Retinal pigment epithelial cell (primary cell): ENCODE data around the gene TMEM126A.
"Not testable (repeated sequence)": the region's sequence is repeated elsewhere in the genome, so short reads cannot be mapped to it uniquely, and the experiment has no call there.

Experiments used
- DNase-seq: peaks from one replicate; pipeline ENCODE4 v3.0.0-alpha.2; 2010; ENCODE audit warnings: low read depth
- H3K4me3 ChIP-seq: 2 replicates; pipeline ENCODE4 v1.5.1; 2011; ENCODE audit warnings: mild to moderate bottlenecking, low read length, control low read depth, moderate library complexity
- TF ChIP-seq, protein P1 (sequence below): conservative IDR thresholded peaks from 2 replicates; pipeline ENCODE4 v1.5.1; 2011; ENCODE audit warnings: low read depth, low read length, control low read depth, inconsistent platforms

TMEM126A gene

GRCh38 chr11:85668157-85668556, 20.4 kb downstream of the TMEM126A start:
- TF ChIP-seq, protein P1, sequence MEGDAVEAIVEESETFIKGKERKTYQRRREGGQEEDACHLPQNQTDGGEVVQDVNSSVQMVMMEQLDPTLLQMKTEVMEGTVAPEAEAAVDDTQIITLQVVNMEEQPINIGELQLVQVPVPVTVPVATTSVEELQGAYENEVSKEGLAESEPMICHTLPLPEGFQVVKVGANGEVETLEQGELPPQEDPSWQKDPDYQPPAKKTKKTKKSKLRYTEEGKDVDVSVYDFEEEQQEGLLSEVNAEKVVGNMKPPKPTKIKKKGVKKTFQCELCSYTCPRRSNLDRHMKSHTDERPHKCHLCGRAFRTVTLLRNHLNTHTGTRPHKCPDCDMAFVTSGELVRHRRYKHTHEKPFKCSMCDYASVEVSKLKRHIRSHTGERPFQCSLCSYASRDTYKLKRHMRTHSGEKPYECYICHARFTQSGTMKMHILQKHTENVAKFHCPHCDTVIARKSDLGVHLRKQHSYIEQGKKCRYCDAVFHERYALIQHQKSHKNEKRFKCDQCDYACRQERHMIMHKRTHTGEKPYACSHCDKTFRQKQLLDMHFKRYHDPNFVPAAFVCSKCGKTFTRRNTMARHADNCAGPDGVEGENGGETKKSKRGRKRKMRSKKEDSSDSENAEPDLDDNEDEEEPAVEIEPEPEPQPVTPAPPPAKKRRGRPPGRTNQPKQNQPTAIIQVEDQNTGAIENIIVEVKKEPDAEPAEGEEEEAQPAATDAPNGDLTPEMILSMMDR, result no peak
- H3K4me3 ChIP-seq, result no peak overlapping the region
- no peak for DNase-seq

DNA sequence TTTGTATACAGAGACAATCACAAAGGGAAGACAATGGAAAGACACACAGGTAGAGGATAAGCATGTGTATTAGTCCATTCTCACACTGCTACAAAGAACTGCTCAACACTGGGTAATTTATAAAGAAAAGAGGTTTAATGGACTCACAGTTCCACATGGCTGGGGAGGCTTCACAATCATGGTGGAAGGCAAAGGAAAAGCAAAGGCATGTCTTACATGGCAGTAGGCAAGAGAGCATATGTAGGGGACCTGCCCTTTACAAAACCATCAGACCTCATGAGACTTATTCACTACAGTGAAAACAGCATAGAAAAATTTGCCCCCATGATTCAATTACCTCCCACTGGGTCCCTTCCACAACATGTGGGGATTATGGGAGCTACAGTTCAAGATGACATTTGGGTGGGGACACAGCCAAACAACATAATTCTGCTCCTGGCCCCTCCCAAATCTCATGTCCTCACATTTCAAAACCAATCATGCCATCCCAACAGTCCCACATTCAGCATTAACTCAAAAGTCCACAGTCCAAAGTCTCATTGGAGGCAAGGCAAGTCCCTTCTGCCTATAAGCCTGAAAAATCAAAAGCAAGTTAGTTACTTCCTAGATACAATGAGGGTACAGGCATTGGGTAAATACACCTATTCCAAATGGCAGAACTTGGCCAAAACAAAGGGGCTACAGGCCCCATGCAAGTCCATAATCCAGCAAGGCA, 23.3 kb downstream of the TMEM126A start:
- not testable (repeated sequence) for DNase-seq, H3K4me3 ChIP-seq

DNA sequence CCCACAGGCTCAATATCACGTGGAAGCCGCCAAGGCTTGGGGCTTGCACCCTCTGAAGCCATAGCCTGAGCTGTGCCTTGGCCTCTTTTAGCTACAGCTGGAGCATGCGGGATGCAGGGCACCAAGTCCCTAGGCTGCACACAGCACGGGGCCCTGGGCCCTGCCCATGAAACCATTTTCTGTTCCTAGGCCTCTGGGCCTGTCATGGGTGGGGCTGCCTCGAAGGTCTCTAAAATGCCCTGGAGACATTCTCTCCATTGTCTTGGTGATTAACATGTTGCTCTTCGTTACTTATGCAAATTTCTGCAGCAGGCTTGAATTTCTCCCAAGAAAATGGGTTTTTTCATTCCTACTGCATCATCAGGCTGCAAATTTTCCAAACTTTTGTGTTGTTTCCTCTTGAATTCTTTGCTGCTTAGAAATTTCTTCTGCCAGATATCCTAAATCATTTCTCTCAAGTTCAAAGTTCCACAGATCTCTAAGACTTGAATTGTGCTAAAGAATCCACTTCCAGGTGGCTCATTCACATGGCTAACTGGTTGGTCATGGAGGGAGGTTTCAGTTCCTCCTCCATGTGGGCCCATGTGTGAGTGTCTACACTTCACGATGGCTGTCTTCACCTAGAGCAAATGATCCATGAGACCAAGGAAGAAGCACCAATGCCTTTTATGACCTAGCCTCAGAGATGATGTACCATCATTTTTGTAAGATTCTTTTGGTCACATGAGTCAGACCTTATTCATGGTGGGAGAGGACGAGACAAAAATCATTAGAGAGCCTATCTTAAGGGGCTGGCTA, 24.5 kb downstream of the TMEM126A start:
- TF ChIP-seq, protein P1, result no peak
- H3K4me3 ChIP-seq, result no peak overlapping the region
- DNase-seq, result no peak

DNA sequence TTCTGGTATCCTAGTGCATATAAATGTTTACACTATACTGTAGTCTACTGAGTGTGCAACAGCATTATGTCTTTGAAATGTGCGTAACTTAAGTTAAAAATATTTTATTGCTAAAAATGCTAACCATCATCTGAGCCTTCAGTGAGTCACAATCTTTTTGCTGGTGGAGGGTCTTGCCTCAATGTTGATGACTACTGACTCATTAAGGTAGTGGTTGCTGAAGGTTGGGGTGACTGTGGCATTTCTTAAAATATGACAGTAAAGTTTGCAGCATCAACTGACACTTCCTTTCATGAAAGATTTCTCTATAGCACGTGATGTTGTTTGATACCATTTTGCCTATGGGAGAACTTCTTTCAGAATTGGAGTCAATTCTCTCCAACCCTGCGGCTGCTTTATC, 25.6 kb downstream of the TMEM126A start:
- no peak overlapping the region for H3K4me3 ChIP-seq
- TF ChIP-seq, protein P1, result no peak
- DNase-seq, result no peak

DNA sequence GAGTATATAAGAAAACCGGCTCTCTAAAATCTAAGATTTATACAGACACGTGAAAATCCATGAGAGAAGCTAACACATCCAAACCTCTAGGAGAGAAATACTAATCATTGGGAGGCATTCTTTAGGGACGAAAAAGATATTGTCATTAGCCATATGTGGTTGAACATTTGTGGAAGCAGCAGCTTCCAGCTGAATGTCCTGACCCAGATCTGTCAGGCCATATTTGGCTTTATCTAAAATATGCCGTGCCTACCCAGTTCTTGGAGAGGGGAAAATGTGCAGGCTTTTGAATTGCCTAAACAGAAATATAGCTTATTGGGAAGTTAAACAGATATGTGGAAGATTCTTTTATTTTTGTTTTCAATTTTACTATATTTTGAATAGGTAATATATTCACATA, 31.8 kb downstream of the TMEM126A start:
- H3K4me3 ChIP-seq, result no peak overlapping the region
- TF ChIP-seq, protein P1, result no peak
- DNase-seq, result no peak

DNA sequence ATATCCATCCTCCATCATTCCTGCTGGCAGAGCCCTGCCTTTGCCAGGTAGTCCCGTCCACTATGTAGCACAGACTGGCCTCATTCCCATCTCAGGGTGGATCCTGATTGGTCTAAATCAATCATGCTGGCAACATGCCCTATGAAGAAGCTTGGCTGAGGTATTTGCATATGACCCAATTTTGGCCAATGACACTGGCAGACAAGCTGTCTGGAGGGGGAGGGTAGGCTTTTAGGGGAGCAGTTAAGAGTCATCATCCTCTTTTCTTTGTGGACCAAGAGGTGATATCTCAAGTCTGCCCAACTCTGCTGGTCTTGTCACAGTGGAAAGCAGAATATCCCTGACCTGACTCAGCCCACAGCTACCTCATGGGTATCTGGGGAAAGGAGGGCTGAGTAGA, 33.1 kb downstream of the TMEM126A start:
- no peak for DNase-seq
- H3K4me3 ChIP-seq, result no peak overlapping the region
- TF ChIP-seq, protein P1, result no peak

DNA sequence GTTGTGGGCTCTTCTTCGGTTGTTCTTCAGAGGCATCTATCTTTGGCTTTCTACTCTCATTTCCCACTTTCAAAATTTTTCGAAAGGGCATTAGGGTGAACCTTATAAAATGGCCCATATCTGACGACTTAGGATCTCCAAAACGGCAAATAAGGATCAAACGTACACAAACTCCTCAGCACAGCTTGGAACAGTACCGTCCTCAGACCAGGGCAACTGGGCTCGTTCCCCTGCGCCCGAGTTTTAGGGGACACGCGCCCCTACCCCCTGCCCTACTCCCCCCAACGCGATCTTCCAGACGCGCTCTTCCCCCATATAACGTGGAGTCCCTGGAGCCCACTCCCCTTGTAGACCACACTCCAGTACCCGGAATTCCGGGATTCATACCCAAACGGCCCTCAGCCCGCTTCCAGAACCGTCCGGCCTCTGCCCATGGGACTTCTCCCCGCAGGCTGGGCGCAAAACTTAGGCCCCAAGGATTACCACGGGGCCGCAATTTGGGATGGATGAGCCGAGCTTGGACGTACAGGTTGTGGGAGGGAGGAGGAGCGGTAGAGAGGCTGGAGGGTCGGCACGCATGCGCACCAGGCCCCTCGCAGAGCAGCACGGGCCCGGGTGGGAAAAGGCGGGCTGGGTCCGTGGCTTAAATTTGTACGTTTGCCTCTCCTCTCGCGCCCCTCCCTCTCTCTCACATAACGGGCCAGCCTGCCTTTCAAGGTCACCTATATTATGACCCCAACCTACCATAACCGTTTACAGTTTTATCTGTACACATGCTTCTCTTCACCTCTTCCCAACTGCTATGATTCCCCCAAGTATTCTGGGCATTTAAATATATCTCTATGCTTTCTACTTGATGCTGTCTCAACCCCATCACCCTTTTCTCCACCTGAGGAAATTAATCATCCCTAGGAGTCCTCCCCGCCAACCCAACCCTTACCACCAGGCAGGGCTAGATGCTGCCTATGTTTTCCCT, 34.9 kb downstream of the TMEM126A start:
- DNase-seq, result no peak

More for the DNA sequence above, 34.9 kb downstream of the TMEM126A start:
- TF ChIP-seq, protein P1, result no peak
- peak overlapping the region; percentile 63 for H3K4me3 ChIP-seq
